ENCODE results near the gene NDUFA1.

DNA sequence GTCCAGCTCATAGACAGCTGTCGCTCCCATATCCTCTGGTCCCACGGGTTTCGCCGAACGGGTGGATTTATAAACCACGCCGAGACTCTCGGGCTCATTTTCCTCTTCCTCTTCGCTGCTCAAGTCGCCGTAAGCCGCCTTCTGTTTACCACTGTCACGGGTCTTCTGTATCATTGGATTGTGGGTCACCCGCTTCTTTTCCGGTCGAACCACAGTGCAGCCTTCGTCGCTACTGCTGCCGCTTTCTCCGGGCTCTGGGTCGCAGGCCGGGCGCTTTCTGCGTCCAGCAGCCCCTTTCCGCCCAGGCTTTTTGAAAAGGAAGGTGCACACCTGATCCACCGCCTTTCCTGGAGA, 410 bp upstream of the NDUFA1 start:
- TF ChIP-seq, protein P1, sequence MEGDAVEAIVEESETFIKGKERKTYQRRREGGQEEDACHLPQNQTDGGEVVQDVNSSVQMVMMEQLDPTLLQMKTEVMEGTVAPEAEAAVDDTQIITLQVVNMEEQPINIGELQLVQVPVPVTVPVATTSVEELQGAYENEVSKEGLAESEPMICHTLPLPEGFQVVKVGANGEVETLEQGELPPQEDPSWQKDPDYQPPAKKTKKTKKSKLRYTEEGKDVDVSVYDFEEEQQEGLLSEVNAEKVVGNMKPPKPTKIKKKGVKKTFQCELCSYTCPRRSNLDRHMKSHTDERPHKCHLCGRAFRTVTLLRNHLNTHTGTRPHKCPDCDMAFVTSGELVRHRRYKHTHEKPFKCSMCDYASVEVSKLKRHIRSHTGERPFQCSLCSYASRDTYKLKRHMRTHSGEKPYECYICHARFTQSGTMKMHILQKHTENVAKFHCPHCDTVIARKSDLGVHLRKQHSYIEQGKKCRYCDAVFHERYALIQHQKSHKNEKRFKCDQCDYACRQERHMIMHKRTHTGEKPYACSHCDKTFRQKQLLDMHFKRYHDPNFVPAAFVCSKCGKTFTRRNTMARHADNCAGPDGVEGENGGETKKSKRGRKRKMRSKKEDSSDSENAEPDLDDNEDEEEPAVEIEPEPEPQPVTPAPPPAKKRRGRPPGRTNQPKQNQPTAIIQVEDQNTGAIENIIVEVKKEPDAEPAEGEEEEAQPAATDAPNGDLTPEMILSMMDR (optimal IDR thresholded peaks at IDR 0.05 in 1 of 3, IDR thresholded peaks at IDR 0.05 in 1 of 3, conservative IDR thresholded peaks at IDR 0.05 in 1 of 3; ENCODE audit: extremely low read depth in 1 of 3, insufficient read depth in 2 of 3, low read length in 3 of 3): no peak
- TF ChIP-seq EZH2 (IDR thresholded peaks at IDR 0.05; ENCODE audit: low read length): no peak
